HG03575 (cell line): Measurements from ENCODE around the gene EHBP1.

Source experiments
- ATAC-seq: cut with Tn5 transposase; IDR thresholded peaks from one replicate; pipeline ENCODE4 v1.9.1; 2021; ENCODE audit not compliant: unreplicated experiment, insufficient number of reproducible peaks, low FRiP score; ENCODE audit errors: extremely low read depth

The EHBP1 gene

GRCh38 chr2:62908145-62908544, 202.6 kb downstream of the EHBP1 start:
- ATAC-seq, result no peak

GRCh38 chr2:62913311-62913710, 207.8 kb downstream of the EHBP1 start:
- no peak for ATAC-seq

GRCh38 chr2:62919041-62919440, 213.5 kb downstream of the EHBP1 start:
- ATAC-seq, result no peak

GRCh38 chr2:62920070-62920469, 214.6 kb downstream of the EHBP1 start:
- ATAC-seq, result no peak

GRCh38 chr2:62923242-62923641, 217.7 kb downstream of the EHBP1 start:
- ATAC-seq, result no peak

GRCh38 chr2:62923881-62924280, 218.4 kb downstream of the EHBP1 start:
- no peak for ATAC-seq

GRCh38 chr2:62928015-62928414, 222.5 kb downstream of the EHBP1 start:
- no peak for ATAC-seq

GRCh38 chr2:62931536-62931935, 226.0 kb downstream of the EHBP1 start:
- no peak for ATAC-seq

GRCh38 chr2:62933398-62933917, 227.9 kb downstream of the EHBP1 start:
- no peak for ATAC-seq

- ATAC-seq, result no peak
Observed at GRCh38 chr2:62934517-62934916, 229.0 kb downstream of the EHBP1 start.

- no peak for ATAC-seq
Observed at GRCh38 chr2:62938126-62938525, 232.6 kb downstream of the EHBP1 start.

- no peak for ATAC-seq
Observed at GRCh38 chr2:62939735-62940491, 234.4 kb downstream of the EHBP1 start.

- ATAC-seq, result no peak
Observed at GRCh38 chr2:62940697-62941096, 235.2 kb downstream of the EHBP1 start.

- ATAC-seq, result no peak
Observed at GRCh38 chr2:62941413-62941812, 235.9 kb downstream of the EHBP1 start.

GRCh38 chr2:62944362-62944761, 238.8 kb downstream of the EHBP1 start:
- ATAC-seq, result no peak

GRCh38 chr2:62947403-62947802, 241.9 kb downstream of the EHBP1 start:
- no peak for ATAC-seq

GRCh38 chr2:62956651-62957050, 251.1 kb downstream of the EHBP1 start:
- no peak for ATAC-seq

- ATAC-seq, result no peak
Observed at GRCh38 chr2:62958206-62958605, 252.7 kb downstream of the EHBP1 start.

GRCh38 chr2:62964050-62964449, 258.5 kb downstream of the EHBP1 start:
- ATAC-seq, result no peak

GRCh38 chr2:62964671-62965070, 259.2 kb downstream of the EHBP1 start:
- ATAC-seq, result no peak

GRCh38 chr2:62966991-62967390, 261.5 kb downstream of the EHBP1 start:
- no peak for ATAC-seq
